ENCODE data around the gene FSIP2.
"Not testable (repeated sequence)": the region's sequence is repeated elsewhere in the genome, so short reads cannot be mapped to it uniquely, and the experiment has no call there.

The FSIP2 gene

DNA sequence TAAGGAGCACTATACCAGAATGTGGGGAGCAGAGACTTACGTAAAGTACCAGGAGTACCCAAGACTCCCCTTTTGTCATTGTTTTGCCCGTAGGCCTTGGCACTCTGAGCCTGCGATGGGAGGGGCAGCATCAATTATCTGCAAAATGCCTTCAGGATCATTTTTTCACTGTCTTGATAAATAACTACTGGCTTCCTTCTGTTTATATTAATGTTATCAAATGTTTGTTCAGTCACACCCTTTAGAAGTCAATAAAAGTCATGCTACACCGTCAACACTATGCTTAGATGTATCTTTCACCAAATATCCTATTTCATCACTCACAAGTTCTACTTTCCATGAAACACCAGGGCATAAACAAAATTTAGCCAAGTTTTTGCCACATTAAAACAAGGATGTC, 116.3 kb downstream of the FSIP2 start:
- Histone ChIP-seq H3K36me3 (ENCODE audit: control insufficient read depth, insufficient read depth, low read length) (no peaks in the 10 kb centered on the region), H3K9me3 (ENCODE audit: control insufficient read depth, low read length) (no peaks in the 10 kb centered on the region)
- DNase-seq = no peak

DNA sequence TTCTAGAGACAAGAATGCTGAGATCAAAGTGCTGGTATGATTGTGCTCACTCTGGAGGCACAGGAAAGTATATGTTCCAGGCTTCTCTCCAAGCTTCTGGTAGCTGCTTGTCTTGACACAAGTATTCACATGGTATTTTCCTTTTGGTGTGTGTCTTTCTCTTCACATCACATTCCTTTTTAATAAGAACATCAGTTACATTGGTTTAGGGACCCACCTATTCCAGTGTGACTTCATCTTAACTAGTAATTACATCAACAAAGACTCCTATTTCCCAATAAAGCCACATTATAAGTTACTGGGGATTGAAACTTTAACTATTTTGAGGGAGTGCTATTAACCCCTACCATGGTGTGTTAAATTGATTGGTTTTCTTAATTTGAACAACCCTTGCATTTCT, 119.1 kb downstream of the FSIP2 start:
- H3K36me3 ChIP-seq (ENCODE audit: control insufficient read depth, insufficient read depth, low read length) = no peaks in the 10 kb centered on the region
- no peak overlapping the region for H3K4me3 ChIP-seq (ENCODE audit: insufficient read depth, low read depth, low read length, poor library complexity, severe bottlenecking)
- no peaks in the 10 kb centered on the region for H3K27me3 ChIP-seq (replicated peaks; ENCODE audit: control insufficient read depth, insufficient read depth, low read length, poor library complexity, severe bottlenecking)
- no peaks in the 10 kb centered on the region for H3K4me1 ChIP-seq (ENCODE audit: control insufficient read depth, insufficient read depth, low read length, poor library complexity, severe bottlenecking)
- DNase-seq = no peak
- H3K9me3 ChIP-seq (ENCODE audit: control insufficient read depth, low read length) = no peaks in the 10 kb centered on the region
- no peak overlapping the region for H3K27ac ChIP-seq (ENCODE audit: insufficient read depth, low read length, poor library complexity, severe bottlenecking)

More for the DNA sequence above, 116.3 kb downstream of the FSIP2 start:
- Histone ChIP-seq H3K27me3 (replicated peaks; ENCODE audit: control insufficient read depth, insufficient read depth, low read length, poor library complexity, severe bottlenecking) (no peaks in the 10 kb centered on the region), H3K4me3 (ENCODE audit: insufficient read depth, low read depth, low read length, poor library complexity, severe bottlenecking) (no peak overlapping the region), H3K27ac (ENCODE audit: insufficient read depth, low read length, poor library complexity, severe bottlenecking) (no peak overlapping the region), H3K4me1 (ENCODE audit: control insufficient read depth, insufficient read depth, low read length, poor library complexity, severe bottlenecking) (no peaks in the 10 kb centered on the region)

DNA sequence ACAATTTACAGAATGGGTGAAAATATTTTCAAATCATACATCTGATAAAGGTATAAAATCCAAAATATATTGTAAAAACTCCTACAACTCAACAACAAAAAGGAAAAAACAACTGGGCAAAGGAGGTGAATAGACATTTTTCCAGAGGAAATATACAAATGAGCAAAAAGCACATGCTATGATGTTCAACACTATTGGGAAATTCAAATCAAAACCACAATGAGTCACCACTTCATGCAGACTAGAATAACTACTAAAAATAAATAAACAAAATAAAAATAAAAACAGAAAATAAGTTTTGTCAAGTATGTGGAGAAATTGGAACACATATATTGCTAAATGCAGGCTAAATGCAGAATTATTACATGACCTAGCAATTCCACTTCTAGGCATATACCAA, 120.9 kb downstream of the FSIP2 start:
- Histone ChIP-seq H3K4me3 (ENCODE audit: insufficient read depth, low read depth, low read length, poor library complexity, severe bottlenecking) (no peak overlapping the region), H3K27ac (ENCODE audit: insufficient read depth, low read length, poor library complexity, severe bottlenecking) (no peak overlapping the region), H3K9me3 (ENCODE audit: control insufficient read depth, low read length) (no peaks in the 10 kb centered on the region), H3K36me3 (ENCODE audit: control insufficient read depth, insufficient read depth, low read length) (no peaks in the 10 kb centered on the region), H3K4me1 (ENCODE audit: control insufficient read depth, insufficient read depth, low read length, poor library complexity, severe bottlenecking) (no peaks in the 10 kb centered on the region), H3K27me3 (replicated peaks; ENCODE audit: control insufficient read depth, insufficient read depth, low read length, poor library complexity, severe bottlenecking) (no peaks in the 10 kb centered on the region)
- DNase-seq = no peak

DNA sequence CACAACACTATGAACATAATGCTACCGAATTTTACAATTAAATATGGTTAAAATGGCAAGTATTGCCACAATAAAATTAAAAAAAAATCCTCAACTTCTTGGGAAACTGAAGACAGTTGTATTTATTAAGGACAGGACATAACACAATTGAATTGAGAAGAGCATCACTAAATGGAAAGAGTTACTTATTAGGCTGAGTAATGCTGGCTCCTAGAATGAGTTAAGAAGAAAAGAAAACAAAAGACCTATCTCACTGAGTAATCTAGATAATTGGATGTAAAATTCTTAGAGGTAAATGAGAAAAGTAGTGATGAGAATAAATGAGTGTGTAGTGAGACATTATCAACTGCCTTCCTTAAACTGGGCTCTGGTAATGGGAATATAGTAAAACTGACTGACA, 121.7 kb downstream of the FSIP2 start:
- Histone ChIP-seq H3K9me3 (ENCODE audit: control insufficient read depth, low read length) (no peaks in the 10 kb centered on the region), H3K27ac (ENCODE audit: insufficient read depth, low read length, poor library complexity, severe bottlenecking) (no peak overlapping the region), H3K27me3 (replicated peaks; ENCODE audit: control insufficient read depth, insufficient read depth, low read length, poor library complexity, severe bottlenecking) (no peaks in the 10 kb centered on the region), H3K36me3 (ENCODE audit: control insufficient read depth, insufficient read depth, low read length) (no peaks in the 10 kb centered on the region), H3K4me1 (ENCODE audit: control insufficient read depth, insufficient read depth, low read length, poor library complexity, severe bottlenecking) (no peaks in the 10 kb centered on the region), H3K4me3 (ENCODE audit: insufficient read depth, low read depth, low read length, poor library complexity, severe bottlenecking) (no peak overlapping the region)
- no peak for DNase-seq

DNA sequence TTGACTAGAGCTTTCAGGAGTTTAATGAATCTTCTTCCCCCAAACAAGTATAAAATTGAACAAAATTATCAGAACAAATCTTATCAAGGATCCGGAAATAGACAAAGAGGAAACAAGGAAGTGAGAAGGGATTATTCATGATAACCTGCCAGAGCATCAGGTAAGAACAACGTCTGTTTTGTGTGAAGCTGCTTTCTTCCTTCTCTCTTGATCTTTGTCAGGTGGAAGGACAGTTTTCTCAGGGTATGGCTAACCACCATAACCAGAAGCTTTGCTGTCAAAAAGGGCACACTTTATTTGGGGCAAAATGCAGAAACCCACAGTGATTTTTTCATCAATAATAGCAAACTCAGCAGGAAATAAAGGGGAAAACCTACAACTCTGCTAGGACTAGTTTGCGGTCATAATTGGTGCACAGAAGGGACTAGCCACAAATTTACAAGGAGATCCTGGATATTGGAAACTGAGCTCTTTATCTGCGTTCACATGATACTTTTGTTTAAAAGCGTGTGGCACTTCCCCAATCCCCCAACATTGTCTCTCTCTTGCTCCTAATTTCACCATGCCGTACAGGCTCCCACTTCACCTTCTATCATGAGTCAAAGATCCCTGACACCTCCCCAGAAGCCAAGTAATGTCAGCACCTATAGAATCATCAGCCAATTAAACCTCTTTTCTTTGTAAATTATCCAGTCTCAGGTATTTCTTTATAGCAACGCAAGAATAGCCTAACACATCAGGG, 124.2 kb downstream of the FSIP2 start:
- Histone ChIP-seq H3K4me1 (ENCODE audit: control insufficient read depth, insufficient read depth, low read length, poor library complexity, severe bottlenecking) (no peaks in the 10 kb centered on the region), H3K27me3 (replicated peaks; ENCODE audit: control insufficient read depth, insufficient read depth, low read length, poor library complexity, severe bottlenecking) (no peaks in the 10 kb centered on the region), H3K4me3 (ENCODE audit: insufficient read depth, low read depth, low read length, poor library complexity, severe bottlenecking) (no peak overlapping the region), H3K36me3 (ENCODE audit: control insufficient read depth, insufficient read depth, low read length) (no peaks in the 10 kb centered on the region), H3K27ac (ENCODE audit: insufficient read depth, low read length, poor library complexity, severe bottlenecking) (no peak overlapping the region), H3K9me3 (ENCODE audit: control insufficient read depth, low read length) (no peaks in the 10 kb centered on the region)
- no peak for DNase-seq

DNA sequence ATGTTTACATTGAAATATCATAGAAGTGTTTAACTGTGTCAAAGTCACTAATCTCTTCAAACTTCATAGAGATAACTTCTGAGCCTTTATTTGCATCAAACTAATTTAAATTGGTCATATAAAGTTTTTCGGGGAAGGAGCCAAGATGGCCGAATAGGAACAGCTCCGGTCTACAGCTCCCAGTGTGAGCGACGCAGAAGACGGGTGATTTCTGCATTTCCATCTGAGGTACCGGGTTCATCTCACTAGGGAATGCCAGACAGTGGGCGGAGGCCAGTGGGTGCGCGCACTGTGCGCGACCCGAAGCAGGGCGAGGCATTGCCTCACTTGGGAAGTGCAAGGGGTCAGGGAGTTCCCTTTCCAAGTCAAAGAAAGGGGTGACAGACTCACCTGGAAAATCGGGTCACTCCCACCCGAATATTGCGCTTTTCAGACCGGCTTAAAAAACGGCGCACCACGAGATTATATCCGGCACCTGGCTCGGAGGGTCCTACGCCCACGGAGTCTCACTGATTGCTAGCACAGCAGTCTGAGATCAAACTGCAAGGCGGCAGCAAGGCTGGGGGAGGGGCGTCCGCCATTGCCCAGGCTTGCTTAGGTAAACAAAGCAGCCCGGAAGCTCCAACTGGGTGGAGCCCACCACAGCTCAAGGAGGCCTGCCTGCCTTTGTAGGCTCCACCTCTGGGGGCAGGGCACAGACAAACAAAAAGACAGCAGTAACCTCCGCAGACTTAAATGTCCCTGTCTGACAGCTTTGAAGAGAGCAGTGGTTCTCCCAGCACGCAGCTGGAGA, 126.1 kb downstream of the FSIP2 start:
- H3K4me3 ChIP-seq (ENCODE audit: insufficient read depth, low read depth, low read length, poor library complexity, severe bottlenecking); H3K4me1 ChIP-seq (ENCODE audit: control insufficient read depth, insufficient read depth, low read length, poor library complexity, severe bottlenecking); DNase-seq; H3K36me3 ChIP-seq (ENCODE audit: control insufficient read depth, insufficient read depth, low read length); H3K9me3 ChIP-seq (ENCODE audit: control insufficient read depth, low read length); H3K27me3 ChIP-seq (replicated peaks; ENCODE audit: control insufficient read depth, insufficient read depth, low read length, poor library complexity, severe bottlenecking); H3K27ac ChIP-seq (ENCODE audit: insufficient read depth, low read length, poor library complexity, severe bottlenecking): not testable (repeated sequence)

DNA sequence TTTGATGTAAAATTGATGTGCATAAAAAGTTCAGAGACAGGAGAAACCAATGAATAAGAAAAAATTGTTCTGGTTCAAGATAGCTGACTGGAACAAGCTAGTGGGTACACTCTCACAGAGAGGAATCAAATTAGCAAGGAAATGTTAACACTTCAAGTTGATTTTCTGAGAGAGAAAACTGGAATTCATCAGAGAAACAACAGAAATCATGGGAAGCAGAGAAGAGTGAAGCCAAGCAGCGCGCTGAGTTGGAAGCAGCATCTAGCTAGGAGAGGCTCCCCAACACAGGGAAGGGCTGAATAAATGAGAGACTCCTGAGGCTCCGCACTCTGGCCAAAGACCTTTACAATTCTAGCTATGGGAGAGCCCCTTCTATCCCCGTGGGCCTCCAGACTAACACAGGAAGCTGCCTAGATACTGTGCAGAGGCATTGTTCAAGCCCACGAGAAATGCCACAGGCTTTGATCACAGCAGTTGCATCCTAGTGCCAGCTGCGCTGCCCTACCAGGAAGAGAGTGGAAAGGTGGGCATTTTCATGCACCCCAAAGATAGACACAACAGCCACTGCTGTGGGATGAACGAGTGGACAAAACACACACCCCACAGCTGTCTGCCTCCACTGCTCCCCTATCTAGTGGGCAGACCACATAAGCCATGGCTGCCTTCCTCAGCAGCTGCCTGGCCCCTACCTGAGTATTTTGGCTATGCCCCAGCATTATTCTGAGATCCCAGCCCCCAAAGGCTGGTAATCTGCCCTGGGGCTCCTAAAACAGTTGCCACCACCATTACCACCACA, 136.7 kb downstream of the FSIP2 start:
- Histone ChIP-seq H3K9me3 (ENCODE audit: control insufficient read depth, low read length) (no peaks in the 10 kb centered on the region), H3K4me1 (ENCODE audit: control insufficient read depth, insufficient read depth, low read length, poor library complexity, severe bottlenecking) (no peaks in the 10 kb centered on the region), H3K27me3 (replicated peaks; ENCODE audit: control insufficient read depth, insufficient read depth, low read length, poor library complexity, severe bottlenecking) (no peaks in the 10 kb centered on the region), H3K4me3 (ENCODE audit: insufficient read depth, low read depth, low read length, poor library complexity, severe bottlenecking) (no peak overlapping the region), H3K36me3 (ENCODE audit: control insufficient read depth, insufficient read depth, low read length) (no peaks in the 10 kb centered on the region), H3K27ac (ENCODE audit: insufficient read depth, low read length, poor library complexity, severe bottlenecking) (no peak overlapping the region)
- DNase-seq = no peak

DNA sequence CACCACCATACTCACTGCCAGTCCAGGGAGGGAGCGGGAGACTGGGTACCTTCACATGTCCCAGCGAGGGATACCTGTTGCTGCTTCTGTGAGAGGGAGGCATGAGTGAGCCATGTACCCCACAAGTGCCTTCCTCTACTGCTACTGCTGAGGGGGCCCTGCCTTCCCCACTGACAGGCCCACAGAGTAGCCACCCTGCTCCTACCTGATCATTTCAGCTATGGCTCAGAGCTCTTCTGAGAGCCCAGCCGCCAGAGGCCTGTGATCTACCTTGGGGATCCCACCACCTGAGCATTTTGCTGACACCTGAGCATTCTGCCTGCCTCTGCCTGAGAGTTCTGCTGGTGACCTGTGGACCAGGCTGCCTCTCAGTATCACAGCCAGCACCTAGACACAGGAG, 137.6 kb downstream of the FSIP2 start:
- Histone ChIP-seq H3K27ac (ENCODE audit: insufficient read depth, low read length, poor library complexity, severe bottlenecking) (no peak overlapping the region), H3K4me1 (ENCODE audit: control insufficient read depth, insufficient read depth, low read length, poor library complexity, severe bottlenecking) (no peaks in the 10 kb centered on the region), H3K4me3 (ENCODE audit: insufficient read depth, low read depth, low read length, poor library complexity, severe bottlenecking) (no peak overlapping the region), H3K36me3 (ENCODE audit: control insufficient read depth, insufficient read depth, low read length) (no peaks in the 10 kb centered on the region), H3K9me3 (ENCODE audit: control insufficient read depth, low read length) (no peaks in the 10 kb centered on the region), H3K27me3 (replicated peaks; ENCODE audit: control insufficient read depth, insufficient read depth, low read length, poor library complexity, severe bottlenecking) (no peaks in the 10 kb centered on the region)
- DNase-seq = no peak

DNA sequence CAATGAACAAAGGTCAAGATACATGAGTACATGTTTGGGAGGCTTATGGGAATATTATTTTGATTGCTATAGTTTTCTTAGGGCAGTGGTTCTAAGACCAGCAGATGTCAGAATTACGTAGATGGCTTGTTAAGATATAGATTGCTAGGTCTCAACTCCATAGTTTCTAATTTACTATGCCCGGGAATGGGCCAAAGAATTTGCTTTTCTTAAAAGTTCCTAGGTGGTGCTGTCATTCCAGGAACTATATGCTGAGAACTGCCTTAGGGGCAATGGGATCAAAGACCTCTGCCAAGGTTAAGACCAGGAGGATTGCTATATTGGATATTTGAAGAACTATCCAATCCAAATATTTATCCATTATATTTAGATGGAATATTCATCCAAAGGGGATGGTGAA, 141.8 kb downstream of the FSIP2 start:
- Histone ChIP-seq H3K27me3 (replicated peaks; ENCODE audit: control insufficient read depth, insufficient read depth, low read length, poor library complexity, severe bottlenecking) (no peaks in the 10 kb centered on the region), H3K36me3 (ENCODE audit: control insufficient read depth, insufficient read depth, low read length) (no peaks in the 10 kb centered on the region), H3K9me3 (ENCODE audit: control insufficient read depth, low read length) (no peaks in the 10 kb centered on the region), H3K4me1 (ENCODE audit: control insufficient read depth, insufficient read depth, low read length, poor library complexity, severe bottlenecking) (no peaks in the 10 kb centered on the region), H3K4me3 (ENCODE audit: insufficient read depth, low read depth, low read length, poor library complexity, severe bottlenecking) (no peak overlapping the region), H3K27ac (ENCODE audit: insufficient read depth, low read length, poor library complexity, severe bottlenecking) (no peak overlapping the region)
- DNase-seq = no peak

Measured in effector memory CD4-positive, alpha-beta T cell (primary cell).